ENCODE results near the gene AK5. TPM values are rescaled to one million over a fixed set of nuclear protein-coding genes. Genes with fewer than 3 reads are reported as not detected.

AK5 gene
- polyA plus RNA-seq, 1 donor (not counting 4 experiments of a cell fraction or from before 2014, with no cell fraction given): 0.30 TPM

- Histone ChIP-seq H3K4me2 (ENCODE audit: control insufficient read depth, extremely low read depth, insufficient read depth, low read depth, low read length) (no peak overlapping the region), H3K4me3 (ENCODE audit: control insufficient read depth in 2 of 3, extremely low read depth in 1 of 3, insufficient read depth in 2 of 3, low read depth in 1 of 3, low read length in 3 of 3) (no peak overlapping the region), H3K9ac (ENCODE audit: control insufficient read depth, extremely low read depth, insufficient read depth, low read length) (no peak overlapping the region), H3K79me2 (ENCODE audit: control insufficient read depth, insufficient read depth, low read length) (peaks cover 3% of the 10 kb centered on the region), H3K27me3 (ENCODE audit: control insufficient read depth, extremely low read depth, insufficient read depth, low read length) (no peaks in the 10 kb centered on the region), H3K9me3 (ENCODE audit: control insufficient read depth, low read depth, low read length) (no peaks in the 10 kb centered on the region), H3K9me1 (ENCODE audit: control insufficient read depth, extremely low read depth, insufficient read depth, low read length) (no peaks in the 10 kb centered on the region), H3K4me1 (ENCODE audit: control insufficient read depth, extremely low read depth, insufficient read depth, low read length) (peaks cover 7% of the 10 kb centered on the region), H3K27ac (ENCODE audit: control insufficient read depth, insufficient read depth, low read length) (no peak overlapping the region), H3K36me3 (ENCODE audit: control insufficient read depth in 2 of 2, extremely low read depth in 1 of 2, insufficient read depth in 2 of 2, low read length in 2 of 2) (peaks cover 3 to 10% of the 10 kb centered on the region in 2 experiments), H2AFZ (ENCODE audit: control insufficient read depth, low read length) (no peak overlapping the region), H4K20me1 (ENCODE audit: control insufficient read depth, extremely low read depth, insufficient read depth, low read length) (no peaks in the 10 kb centered on the region)
- TF ChIP-seq EZH2 (IDR thresholded peaks at IDR 0.05; ENCODE audit: low read length): no peak
- no peak for TF ChIP-seq CTCF (optimal IDR thresholded peaks at IDR 0.05 in 1 of 3, IDR thresholded peaks at IDR 0.05 in 1 of 3, conservative IDR thresholded peaks at IDR 0.05 in 1 of 3; ENCODE audit: extremely low read depth in 1 of 3, insufficient read depth in 2 of 3, low read length in 3 of 3)
- dilution Hi-C loops (cut with MboI; ENCODE audit: extremely low pct_ligation_motif_present, low sequenced_read_pairs): no loop called here
- FAIRE-seq: no peak
- no peak for DNase-seq (ENCODE audit: low read depth, low spot score)
These were observed 308.8 kb downstream of the AK5 start for GRCh38 chr1:77590651-77591050.

- H4K20me1 ChIP-seq (ENCODE audit: control insufficient read depth, extremely low read depth, insufficient read depth, low read length): no peaks in the 10 kb centered on the region
- H3K4me1 ChIP-seq (ENCODE audit: control insufficient read depth, extremely low read depth, insufficient read depth, low read length): peaks cover 7% of the 10 kb centered on the region
- no peak for DNase-seq (ENCODE audit: low read depth, low spot score)
- no peaks in the 10 kb centered on the region for H3K27me3 ChIP-seq (ENCODE audit: control insufficient read depth, extremely low read depth, insufficient read depth, low read length)
- H3K27ac ChIP-seq (ENCODE audit: control insufficient read depth, insufficient read depth, low read length): no peak overlapping the region
- FAIRE-seq: no peak
- no peak overlapping the region for H3K4me2 ChIP-seq (ENCODE audit: control insufficient read depth, extremely low read depth, insufficient read depth, low read depth, low read length)
- TF ChIP-seq CTCF (optimal IDR thresholded peaks at IDR 0.05 in 1 of 3, IDR thresholded peaks at IDR 0.05 in 1 of 3, conservative IDR thresholded peaks at IDR 0.05 in 1 of 3; ENCODE audit: extremely low read depth in 1 of 3, insufficient read depth in 2 of 3, low read length in 3 of 3) (no peak), EZH2 (IDR thresholded peaks at IDR 0.05; ENCODE audit: low read length) (no peak)
- H3K36me3 ChIP-seq (ENCODE audit: control insufficient read depth in 2 of 2, extremely low read depth in 1 of 2, insufficient read depth in 2 of 2, low read length in 2 of 2): peaks cover 0 to 5% of the 10 kb centered on the region in 2 experiments
- peaks cover 3% of the 10 kb centered on the region for H3K79me2 ChIP-seq (ENCODE audit: control insufficient read depth, insufficient read depth, low read length)
- no peaks in the 10 kb centered on the region for H3K9me3 ChIP-seq (ENCODE audit: control insufficient read depth, low read depth, low read length)
- H2AFZ ChIP-seq (ENCODE audit: control insufficient read depth, low read length): no peak overlapping the region
- no peak overlapping the region for H3K4me3 ChIP-seq (ENCODE audit: control insufficient read depth in 2 of 3, extremely low read depth in 1 of 3, insufficient read depth in 2 of 3, low read depth in 1 of 3, low read length in 3 of 3)
- no peaks in the 10 kb centered on the region for H3K9me1 ChIP-seq (ENCODE audit: control insufficient read depth, extremely low read depth, insufficient read depth, low read length)
- dilution Hi-C loops (cut with MboI; ENCODE audit: extremely low pct_ligation_motif_present, low sequenced_read_pairs): no loop called here
- H3K9ac ChIP-seq (ENCODE audit: control insufficient read depth, extremely low read depth, insufficient read depth, low read length): no peak overlapping the region
These were observed 311.1 kb downstream of the AK5 start for GRCh38 chr1:77592906-77593305.
